K562 (cell line): ENCODE data around the gene ITPR3.

Experiments used
- GABPA ChIP-seq: fragments of 200-800 bp; sonication (Bioruptor generic); conservative IDR thresholded peaks from 2 replicates; pipeline ENCODE4 v1.6.1; 2016; ENCODE audit warnings: low read depth, missing genetic modification characterization, missing compliant biosample characterization
- ZBTB34 ChIP-seq: fragments of 250-450 bp; sonication (Bioruptor Pico); IDR thresholded peaks from 2 replicates; pipeline ENCODE4 v1.8.0; 2021; ENCODE audit warnings: mild to moderate bottlenecking, moderate library complexity

GRCh38 chr6:33634946-33635345, 13.8 kb downstream of the ITPR3 start:
- no peak for TF ChIP-seq GABPA (tag)
- no peak for TF ChIP-seq ZBTB34
